Measurements from ENCODE around the gene CPD.

DNA sequence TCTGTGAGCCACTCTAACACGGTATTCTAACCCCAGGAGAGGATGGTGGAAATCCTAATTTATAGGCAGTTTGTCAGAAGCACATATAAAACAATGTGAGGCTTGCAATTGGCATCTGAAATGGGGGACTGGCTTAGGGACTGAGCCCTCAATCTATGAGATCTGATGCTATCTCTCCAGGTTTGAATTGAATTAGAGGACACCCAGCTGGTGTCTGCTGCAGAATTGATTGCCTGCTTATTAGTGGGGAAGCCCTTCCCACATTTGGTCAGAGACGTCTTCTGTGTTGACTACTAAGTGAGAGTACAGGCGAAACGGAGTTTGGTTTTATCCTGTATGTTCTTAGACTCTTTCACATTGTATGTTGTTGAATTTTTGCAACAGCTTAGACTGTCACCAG lies 31.2 kb upstream of the CPD start:
- TF ChIP-seq CTCF (IDR thresholded peaks at IDR 0.05) (no peak), EP300 (IDR thresholded peaks at IDR 0.05) (no peak), POLR2A (IDR thresholded peaks at IDR 0.05) (no peak), POLR2AphosphoS5 (IDR thresholded peaks at IDR 0.05) (no peak)

Data from sigmoid colon (tissue), 4 donors.